EH (cell line): ENCODE measurements around the gene MRPL27.

Experiments
- DNase-seq: peaks from one replicate; pipeline ENCODE4 v3.0.0-alpha.2; 2015; ENCODE audit warnings: low read depth

Gene MRPL27

GRCh38 chr17:50386510-50386909, 13.5 kb upstream of the MRPL27 start:
- no peak for DNase-seq

GRCh38 chr17:50382931-50383330, 9.9 kb upstream of the MRPL27 start:
- no peak for DNase-seq

- DNase-seq = peak; percentile 40
Observed at GRCh38 chr17:50381920-50382319, 8.9 kb upstream of the MRPL27 start.

- no peak for DNase-seq
Observed at GRCh38 chr17:50381260-50381815, 8.4 kb upstream of the MRPL27 start.

- peak; percentile 21 for DNase-seq
Observed at GRCh38 chr17:50380369-50381259, 7.6 kb upstream of the MRPL27 start.

- no peak for DNase-seq
Observed at GRCh38 chr17:50379351-50380132, 6.6 kb upstream of the MRPL27 start.

GRCh38 chr17:50375858-50376538, 3.0 kb upstream of the MRPL27 start:
- no peak for DNase-seq

- DNase-seq = no peak
Observed at GRCh38 chr17:50373705-50374104, 721 bp upstream of the MRPL27 start.

GRCh38 chr17:50372222-50372757, 694 bp downstream of the MRPL27 start:
- no peak for DNase-seq

- no peak for DNase-seq
Observed at GRCh38 chr17:50371526-50371925, 1.5 kb downstream of the MRPL27 start.

GRCh38 chr17:50370052-50370451, 2.9 kb downstream of the MRPL27 start:
- DNase-seq = no peak

- DNase-seq = no peak
Observed at GRCh38 chr17:50367401-50367800, 5.6 kb downstream of the MRPL27 start.

GRCh38 chr17:50365649-50366393, 7.2 kb downstream of the MRPL27 start:
- no peak for DNase-seq

- no peak for DNase-seq
Observed at GRCh38 chr17:50365165-50365564, 7.8 kb downstream of the MRPL27 start.

- peak; percentile 65 for DNase-seq
Observed at GRCh38 chr17:50364715-50365114, 8.3 kb downstream of the MRPL27 start.

- no peak for DNase-seq
Observed at GRCh38 chr17:50364061-50364458, 8.9 kb downstream of the MRPL27 start.

GRCh38 chr17:50363217-50364060, 9.5 kb downstream of the MRPL27 start:
- DNase-seq = peak; percentile 51

GRCh38 chr17:50362661-50363060, 10.3 kb downstream of the MRPL27 start:
- DNase-seq = no peak

GRCh38 chr17:50361561-50362480, 11.2 kb downstream of the MRPL27 start:
- DNase-seq = peak; percentile 74
